Esophagus squamous epithelium (tissue), 4 donors: ENCODE measurements around the gene ANK3.

Experiments used
- CTCF ChIP-seq, 6 experiments: fragments of 450-650 bp in 4 of 6; fragments of 200-600 bp in 2 of 6; sonication (generic) in 2 of 6; IDR thresholded peaks; one replicate each; pipeline ENCODE4 v1.5.1; 2016 to 2019; ENCODE audit warnings: antibody characterized with exemption in 6 of 6, mild to moderate bottlenecking in 4 of 6, moderate library complexity in 4 of 6
- POLR2A ChIP-seq, 4 donors: fragments of 450-650 bp; IDR thresholded peaks; one replicate each; pipeline ENCODE4 v1.6.1; 2017; ENCODE audit warnings: antibody characterized with exemption in 4 of 4, mild to moderate bottlenecking in 4 of 4, moderate library complexity in 3 of 4

- no peak for TF ChIP-seq POLR2A (IDR thresholded peaks at IDR 0.05)
- TF ChIP-seq CTCF (IDR thresholded peaks at IDR 0.05): peak in 5 of 6 experiments; percentile 46 to 67 (median 51)
Observed at GRCh38 chr10:60208676-60209269, 180.9 kb downstream of the ANK3 start.
